Ovary (tissue), 3 donors: ENCODE data around the gene MTHFR.

Experiments used
- CTCF ChIP-seq, 3 donors: fragments of 450-650 bp in 2 of 3; fragments of 200-600 bp in 1 of 3; IDR thresholded peaks; one replicate each; pipeline versions ENCODE4 v1.5.1 to v1.8.0; 2016 to 2022; ENCODE audit warnings: antibody characterized with exemption in 3 of 3, mild to moderate bottlenecking in 1 of 3
- POLR2A ChIP-seq: fragments of 450-650 bp; IDR thresholded peaks from one replicate; pipeline ENCODE4 v1.6.1; 2017; ENCODE audit warnings: antibody characterized with exemption, mild to moderate bottlenecking, moderate library complexity
- donor health status: DM: no; HTN: no; CAD: no.

GRCh38 chr1:11817192-11817591 is 11.4 kb upstream of the MTHFR start:
- no peak for TF ChIP-seq CTCF (IDR thresholded peaks at IDR 0.05)
- no peak for TF ChIP-seq POLR2A
